HEK293 (cell line): ENCODE measurements around the gene TINAGL1.
A peak's percentile ranks its signal among the peaks of the same experiment; 100 is the strongest.

Experiments
- CTCF ChIP-seq: fragments of 450-650 bp; formaldehyde crosslinking; IDR thresholded peaks from 2 replicates; pipeline ENCODE4 v1.5.1; 2016; ENCODE audit warnings: missing biosample characterization, missing genetic modification characterization
- GLIS1 ChIP-seq: fragments of 450-650 bp; formaldehyde crosslinking; IDR thresholded peaks from 2 replicates; pipeline ENCODE4 v1.5.1; 2016; ENCODE audit warnings: missing biosample characterization, missing genetic modification characterization
- KLF8 ChIP-seq: fragments of 450-650 bp; formaldehyde crosslinking; IDR thresholded peaks from 2 replicates; pipeline ENCODE4 v1.5.1; 2016; ENCODE audit warnings: missing biosample characterization, missing genetic modification characterization
- PATZ1 ChIP-seq: fragments of 450-650 bp; formaldehyde crosslinking; IDR thresholded peaks from 2 replicates; pipeline ENCODE4 v1.5.1; 2016; ENCODE audit warnings: missing biosample characterization, missing genetic modification characterization
- PRDM10 ChIP-seq: fragments of 450-650 bp; formaldehyde crosslinking; IDR thresholded peaks from 2 replicates; pipeline ENCODE4 v1.5.1; 2016; ENCODE audit warnings: missing biosample characterization, missing genetic modification characterization
- REST ChIP-seq: fragments of 450-650 bp; formaldehyde crosslinking; IDR thresholded peaks from 2 replicates; pipeline ENCODE4 v1.5.1; 2016; ENCODE audit warnings: missing biosample characterization, missing genetic modification characterization
- SP2 ChIP-seq: fragments of 450-650 bp; formaldehyde crosslinking; IDR thresholded peaks from 2 replicates; pipeline ENCODE4 v1.5.1; 2016; ENCODE audit warnings: missing biosample characterization, missing genetic modification characterization
- TCF7L2 ChIP-seq: IDR thresholded peaks from 2 replicates; pipeline ENCODE4 v1.6.1; 2011; ENCODE audit warnings: low read depth, mild to moderate bottlenecking, inconsistent platforms, low read length, moderate library complexity, borderline replicate concordance
- ZBTB17 ChIP-seq: fragments of 450-650 bp; formaldehyde crosslinking; IDR thresholded peaks from 2 replicates; pipeline ENCODE4 v1.5.1; 2016; ENCODE audit warnings: missing biosample characterization, missing genetic modification characterization
- ZBTB20 ChIP-seq: fragments of 450-650 bp; formaldehyde crosslinking; IDR thresholded peaks from 2 replicates; pipeline ENCODE4 v1.5.1; 2016; ENCODE audit warnings: missing biosample characterization, missing genetic modification characterization
- ZBTB26 ChIP-seq: fragments of 450-650 bp; formaldehyde crosslinking; optimal IDR thresholded peaks from 2 replicates; pipeline ENCODE3; 2016; ENCODE audit warnings: missing biosample characterization, mild to moderate bottlenecking, missing genetic modification characterization
- ZBTB48 ChIP-seq: fragments of 450-650 bp; formaldehyde crosslinking; IDR thresholded peaks from 2 replicates; pipeline ENCODE4 v1.5.1; 2016; ENCODE audit warnings: missing biosample characterization, missing genetic modification characterization
- ZBTB8A ChIP-seq: fragments of 450-650 bp; formaldehyde crosslinking; IDR thresholded peaks from 2 replicates; pipeline ENCODE4 v1.5.1; 2016; ENCODE audit warnings: missing biosample characterization, missing genetic modification characterization
- ZEB2 ChIP-seq: fragments of 450-650 bp; formaldehyde crosslinking; IDR thresholded peaks from 2 replicates; pipeline ENCODE4 v1.5.1; 2016; ENCODE audit warnings: missing biosample characterization, missing genetic modification characterization
- ZNF2 ChIP-seq: fragments of 450-650 bp; formaldehyde crosslinking; IDR thresholded peaks from 2 replicates; pipeline ENCODE4 v1.5.1; 2016; ENCODE audit warnings: missing biosample characterization, missing genetic modification characterization
- ZNF223 ChIP-seq: fragments of 450-650 bp; formaldehyde crosslinking; IDR thresholded peaks from 2 replicates; pipeline ENCODE4 v1.5.1; 2016; ENCODE audit warnings: missing biosample characterization, missing genetic modification characterization
- ZNF404 ChIP-seq: fragments of 450-650 bp; formaldehyde crosslinking; IDR thresholded peaks from 2 replicates; pipeline ENCODE4 v1.5.1; 2017; ENCODE audit warnings: missing biosample characterization, missing genetic modification characterization
- ZNF423 ChIP-seq: fragments of 450-650 bp; formaldehyde crosslinking; IDR thresholded peaks from 2 replicates; pipeline ENCODE4 v1.5.1; 2016; ENCODE audit warnings: missing biosample characterization, missing genetic modification characterization
- ZNF510 ChIP-seq: fragments of 450-650 bp; formaldehyde crosslinking; IDR thresholded peaks from 2 replicates; pipeline ENCODE4 v1.5.1; 2018; ENCODE audit warnings: mild to moderate bottlenecking, missing genetic modification characterization, missing biosample characterization; ENCODE audit not compliant: insufficient replicate concordance
- ZNF555 ChIP-seq: fragments of 450-650 bp; formaldehyde crosslinking; conservative IDR thresholded peaks from 2 replicates; pipeline ENCODE4 v1.5.1; 2017; ENCODE audit warnings: missing biosample characterization, mild to moderate bottlenecking, missing genetic modification characterization, inconsistent platforms
- ZNF660 ChIP-seq: fragments of 450-650 bp; IDR thresholded peaks from 2 replicates; pipeline ENCODE4 v1.5.1; 2018; ENCODE audit warnings: missing biosample characterization, mild to moderate bottlenecking, missing genetic modification characterization
- ZNF777 ChIP-seq: fragments of 450-650 bp; formaldehyde crosslinking; IDR thresholded peaks from 2 replicates; pipeline ENCODE4 v1.5.1; 2017; ENCODE audit warnings: missing biosample characterization, missing genetic modification characterization, borderline replicate concordance

TINAGL1 gene

GRCh38 chr1:31617916-31618746 is 41.8 kb downstream of the TINAGL1 start (continued):
- no peak for TF ChIP-seq REST (tag by site-specific recombination)
- peak; percentile 52 for TF ChIP-seq ZBTB26 (tag by site-specific recombination)
- peak; percentile 88 for TF ChIP-seq ZBTB48 (tag by site-specific recombination)
- peak; percentile 39; the same call in 1 of the 2 replicates for TF ChIP-seq ZNF423
- peak; percentile 61 for TF ChIP-seq ZBTB17 (tag by site-specific recombination)
- peak; percentile 18; the same call in 1 of the 2 replicates for TF ChIP-seq ZBTB20 (tag by site-specific recombination)
- TF ChIP-seq GLIS1 (tag by site-specific recombination): peak; percentile 37; the same call in 1 of the 2 replicates
- TF ChIP-seq PATZ1 (tag by site-specific recombination): peak; percentile 93
- no peak for TF ChIP-seq ZNF510 (tag by site-specific recombination)
- TF ChIP-seq ZBTB8A (tag by site-specific recombination): 0 out of 2 replicates have a peak, but pooled peaks have one; percentile 40
- TF ChIP-seq ZNF777 (tag by site-specific recombination): peak; percentile 39; the same call in 1 of the 2 replicates
- peak; percentile 24; the same call in 1 of the 2 replicates for TF ChIP-seq PRDM10 (tag by site-specific recombination)
- no peak for TF ChIP-seq ZNF404 (tag by site-specific recombination)
- no peak for TF ChIP-seq TCF7L2
- peak; percentile 21; the same call in 1 of the 2 replicates for TF ChIP-seq SP2 (tag by site-specific recombination)
- peak; percentile 56; the same call in 1 of the 2 replicates for TF ChIP-seq KLF8
- TF ChIP-seq ZNF555 (tag by site-specific recombination): no peak
- no peak for TF ChIP-seq ZNF223 (tag by site-specific recombination)
- TF ChIP-seq ZNF660 (tag by site-specific recombination): 0 out of 2 replicates have a peak, but pooled peaks have one; percentile 50
- TF ChIP-seq CTCF (tag by site-specific recombination): peak; percentile 86
- TF ChIP-seq ZEB2: 0 out of 2 replicates have a peak, but pooled peaks have one; percentile 38
- TF ChIP-seq ZNF2 (tag by site-specific recombination): peak; percentile 36; the same call in 1 of the 2 replicates
